GM12864 (cell line): ENCODE results near the gene HEBP1.
A peak's percentile ranks its signal among the peaks of the same experiment; 100 is the strongest.

Experiments
- DNase-seq: peaks from one replicate; pipeline ENCODE4 v3.0.0-alpha.2; 2011; ENCODE audit warnings: low read depth
- H3K4me3 ChIP-seq: 2 replicates; pipeline ENCODE4 v1.5.1; 2011; ENCODE audit warnings: mild to moderate bottlenecking, low read depth, low read length, control low read depth
- TF ChIP-seq, protein P1 (sequence below): IDR thresholded peaks from 2 replicates; pipeline ENCODE4 v1.5.1; 2011; ENCODE audit warnings: low read depth, mild to moderate bottlenecking, moderate library complexity, low read length, control low read depth, inconsistent platforms; ENCODE audit errors: missing control alignments

HEBP1 gene

GRCh38 chr12:12992418-12993130 lies 7.5 kb downstream of the HEBP1 start:
- TF ChIP-seq, protein P1, sequence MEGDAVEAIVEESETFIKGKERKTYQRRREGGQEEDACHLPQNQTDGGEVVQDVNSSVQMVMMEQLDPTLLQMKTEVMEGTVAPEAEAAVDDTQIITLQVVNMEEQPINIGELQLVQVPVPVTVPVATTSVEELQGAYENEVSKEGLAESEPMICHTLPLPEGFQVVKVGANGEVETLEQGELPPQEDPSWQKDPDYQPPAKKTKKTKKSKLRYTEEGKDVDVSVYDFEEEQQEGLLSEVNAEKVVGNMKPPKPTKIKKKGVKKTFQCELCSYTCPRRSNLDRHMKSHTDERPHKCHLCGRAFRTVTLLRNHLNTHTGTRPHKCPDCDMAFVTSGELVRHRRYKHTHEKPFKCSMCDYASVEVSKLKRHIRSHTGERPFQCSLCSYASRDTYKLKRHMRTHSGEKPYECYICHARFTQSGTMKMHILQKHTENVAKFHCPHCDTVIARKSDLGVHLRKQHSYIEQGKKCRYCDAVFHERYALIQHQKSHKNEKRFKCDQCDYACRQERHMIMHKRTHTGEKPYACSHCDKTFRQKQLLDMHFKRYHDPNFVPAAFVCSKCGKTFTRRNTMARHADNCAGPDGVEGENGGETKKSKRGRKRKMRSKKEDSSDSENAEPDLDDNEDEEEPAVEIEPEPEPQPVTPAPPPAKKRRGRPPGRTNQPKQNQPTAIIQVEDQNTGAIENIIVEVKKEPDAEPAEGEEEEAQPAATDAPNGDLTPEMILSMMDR: no peak
- DNase-seq: no peak

GRCh38 chr12:12990700-12991468 lies 9.2 kb downstream of the HEBP1 start:
- DNase-seq: no peak
- TF ChIP-seq, protein P1: no peak
- no peak overlapping the region for H3K4me3 ChIP-seq

More at GRCh38 chr12:12992418-12993130, 7.5 kb downstream of the HEBP1 start:
- H3K4me3 ChIP-seq: no peak overlapping the region

DNA sequence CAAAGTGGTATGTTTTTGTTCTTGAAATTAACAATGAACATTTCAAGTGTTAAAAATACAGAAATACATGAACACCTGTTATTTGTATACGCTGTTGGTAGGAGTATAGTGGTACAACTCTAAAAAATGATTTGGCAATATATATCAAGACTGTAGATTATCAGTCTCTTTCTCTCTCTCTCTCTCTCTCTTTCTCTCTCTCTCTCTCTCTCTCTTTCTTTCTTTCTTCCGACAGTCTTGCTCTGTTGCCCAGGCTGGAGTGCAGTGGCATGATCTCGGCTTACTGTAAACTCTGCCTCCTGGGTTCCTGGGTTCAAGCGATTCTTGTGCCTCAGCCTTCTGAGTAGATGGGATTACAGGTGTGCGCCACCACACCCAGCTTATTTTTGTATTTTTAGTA lies 12.6 kb downstream of the HEBP1 start:
- TF ChIP-seq, protein P1: no peak
- no peak for DNase-seq
- no peak overlapping the region for H3K4me3 ChIP-seq

GRCh38 chr12:12986775-12987331 lies 13.2 kb downstream of the HEBP1 start:
- TF ChIP-seq, protein P1: no peak
- no peak overlapping the region for H3K4me3 ChIP-seq
- no peak for DNase-seq

DNA sequence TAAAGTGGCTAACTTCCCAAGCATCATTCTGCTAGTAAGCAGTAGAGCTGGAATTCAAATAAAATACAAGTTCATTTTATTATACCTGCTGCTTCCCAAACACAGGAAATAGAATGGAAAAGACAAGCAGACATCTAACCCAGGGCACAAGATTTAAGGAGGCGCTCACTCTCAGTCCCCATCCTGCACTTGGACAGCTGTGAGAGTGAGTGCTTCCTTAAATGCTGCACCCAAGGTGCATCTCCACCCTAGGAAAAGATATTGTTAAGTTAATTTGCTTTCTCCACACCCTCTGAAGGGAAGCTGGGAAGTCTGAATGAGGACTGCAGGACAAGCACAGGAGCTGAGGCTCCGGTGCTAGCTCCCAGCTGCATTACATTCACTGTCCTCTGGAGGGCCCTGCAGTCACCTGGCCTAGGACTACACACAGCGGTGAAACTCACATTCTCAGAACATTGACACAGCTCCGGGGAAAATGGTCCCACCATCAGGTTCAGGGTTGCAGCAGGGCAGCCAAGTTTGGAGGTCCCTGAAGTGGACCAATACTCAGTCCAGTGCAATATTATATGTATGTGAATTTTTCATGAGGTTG lies 14.2 kb downstream of the HEBP1 start:
- no peak for DNase-seq
- TF ChIP-seq, protein P1: peak; percentile 62

GRCh38 chr12:12984149-12984548 lies 15.9 kb downstream of the HEBP1 start:
- H3K4me3 ChIP-seq: no peak overlapping the region
- no peak for DNase-seq
- TF ChIP-seq, protein P1: no peak

More for the DNA sequence above, 14.2 kb downstream of the HEBP1 start:
- no peak overlapping the region for H3K4me3 ChIP-seq
